NOMO-1 (cell line): ENCODE data around the gene UGT2A3.
"Not testable (repeated sequence)": the region's sequence is repeated elsewhere in the genome, so short reads cannot be mapped to it uniquely, and the experiment has no call there.

Experiments
- DNase-seq, 2 experiments: peaks; one replicate each; lab custom pipeline; 2025; ENCODE audit not compliant: unreplicated experiment in 2 of 2; lab: John Stamatoyannopoulos, UW

The UGT2A3 gene

DNA sequence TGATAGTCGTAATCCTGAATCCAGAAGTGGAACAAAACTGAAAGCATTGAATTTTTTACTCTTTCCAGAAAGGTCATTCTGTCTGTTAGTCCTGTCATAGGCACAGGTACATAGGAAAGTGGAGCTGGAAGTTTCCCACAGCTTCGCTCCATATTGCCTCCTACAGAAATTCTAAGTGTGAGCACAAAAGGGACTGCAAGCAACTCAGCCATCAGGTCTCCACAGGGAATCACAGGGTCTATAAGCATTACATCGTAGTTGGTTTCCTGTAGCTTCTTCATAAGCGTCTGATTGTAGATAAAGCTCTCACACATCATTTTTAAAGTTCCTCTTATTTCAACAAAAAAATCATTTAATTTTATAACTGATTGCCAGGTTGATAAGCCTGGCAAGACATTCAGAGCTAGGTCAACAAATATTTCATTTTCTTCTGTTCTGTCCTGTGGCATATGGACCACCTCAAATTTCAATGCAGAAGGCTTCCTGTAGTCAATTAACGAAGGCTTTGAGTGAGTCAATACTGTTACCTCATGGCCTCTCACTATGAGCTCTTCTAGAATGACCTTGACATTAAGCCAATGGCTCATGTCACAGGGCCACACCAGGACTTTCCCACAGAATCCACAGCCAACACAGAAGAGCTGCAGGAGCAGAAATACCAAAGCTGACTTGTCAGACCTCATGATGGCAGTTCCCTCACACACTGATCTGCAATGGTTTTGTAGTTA is at the start of gene UGT2A3:
Gene UGT2A3 (minus strand): TSS at position 727 of the 728 bp plus-strand sequence. CDS start 44 bp downstream, at position 683.
- no peak for DNase-seq

DNA sequence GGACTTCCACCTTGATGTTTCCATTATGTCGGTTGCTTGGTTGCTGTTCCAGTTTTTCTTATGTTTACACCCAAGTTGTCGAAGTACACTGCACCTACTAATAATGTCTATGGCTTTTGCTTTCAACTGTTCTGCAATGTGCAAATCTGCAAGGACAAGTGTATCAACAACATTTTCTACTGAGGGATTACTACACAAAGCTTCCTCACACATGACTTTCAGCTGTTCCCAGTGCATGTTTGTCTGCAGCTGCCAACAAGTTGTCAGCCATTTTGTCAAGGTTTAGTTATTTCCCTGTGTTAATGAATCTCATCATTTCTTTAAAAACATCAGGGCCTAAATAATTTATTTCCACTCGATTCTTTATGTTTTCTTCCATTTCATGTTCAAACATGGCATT is 45.4 kb upstream of the UGT2A3 start:
- DNase-seq, result no peak

GRCh38 chr4:68995292-68995691 is 43.7 kb upstream of the UGT2A3 start:
- DNase-seq, result no peak

DNA sequence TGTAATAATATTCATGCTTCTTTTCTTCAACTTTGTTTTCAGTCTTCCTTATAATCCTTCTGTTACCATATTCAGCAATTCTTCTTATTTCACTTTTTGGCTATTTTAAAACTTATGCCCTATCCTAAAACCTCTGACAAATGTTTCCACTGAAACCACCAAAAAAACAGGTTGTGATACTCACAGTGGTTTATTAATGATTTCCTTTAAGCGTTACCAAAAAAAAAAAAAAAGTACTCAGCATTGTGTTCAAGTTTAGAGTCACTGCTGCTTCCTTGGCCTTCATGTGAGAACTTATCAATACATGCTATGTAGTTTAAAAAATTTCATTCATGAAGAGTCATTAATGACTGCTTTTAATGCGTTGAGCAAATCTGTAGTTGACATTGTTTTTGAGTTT is 35.4 kb upstream of the UGT2A3 start:
- DNase-seq, result no peak

DNA sequence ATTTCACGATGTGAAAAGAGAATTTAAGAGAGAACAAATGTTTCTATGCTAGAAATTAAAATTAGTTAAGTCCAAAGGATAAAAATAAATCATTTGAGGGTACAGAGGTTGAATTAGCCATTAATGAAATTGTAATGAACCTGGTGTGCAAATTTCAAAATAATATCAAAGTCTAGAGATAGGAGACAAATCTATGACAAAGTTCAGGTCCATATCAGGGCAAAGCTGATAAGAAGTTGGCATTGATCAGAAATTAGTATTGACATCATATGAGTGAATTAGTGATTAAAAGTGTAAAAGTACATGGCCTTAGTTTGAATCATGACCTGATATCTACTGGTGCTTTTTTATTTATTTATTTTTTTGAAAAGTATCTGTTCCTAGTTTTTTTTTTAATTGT is 33.8 kb upstream of the UGT2A3 start:
- no peak for DNase-seq

DNA sequence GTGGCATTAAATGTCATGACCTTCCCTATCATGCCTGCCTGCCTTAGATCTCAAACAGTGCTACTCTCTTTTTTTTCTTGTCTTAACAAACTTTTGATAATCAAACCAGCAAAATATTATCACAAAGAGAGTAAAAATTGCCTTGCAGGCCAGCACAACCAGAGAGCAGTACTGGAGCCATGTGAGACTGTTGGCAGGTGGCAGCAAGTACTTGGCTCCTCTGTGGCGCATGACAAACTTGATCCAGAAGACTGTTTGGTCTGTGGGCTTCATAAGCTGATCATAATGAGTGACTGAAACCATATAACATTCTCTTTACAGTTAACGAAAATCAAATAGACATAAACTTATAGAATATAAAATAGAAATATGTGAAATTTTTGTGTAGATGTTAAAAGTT is 33.3 kb upstream of the UGT2A3 start:
- DNase-seq, result no peak

DNA sequence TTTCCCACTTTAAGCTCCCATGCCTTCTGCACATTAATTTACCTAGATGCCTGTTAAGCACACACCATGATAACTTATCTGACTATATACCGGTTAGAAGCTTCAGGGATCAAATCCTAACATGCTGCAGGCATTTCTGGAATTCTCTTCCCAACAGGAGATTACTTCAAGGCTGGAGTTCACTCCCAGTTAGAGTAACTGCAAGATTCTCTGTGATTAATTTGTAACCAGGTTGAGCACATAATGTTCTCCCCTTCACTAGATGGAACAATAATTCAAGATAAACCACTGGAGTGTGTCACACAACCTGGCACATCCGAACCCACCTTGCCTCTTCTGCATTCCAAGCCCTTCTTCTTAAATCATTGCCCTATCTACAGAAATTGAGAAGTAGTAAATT is 11.8 kb upstream of the UGT2A3 start:
- no peak for DNase-seq

DNA sequence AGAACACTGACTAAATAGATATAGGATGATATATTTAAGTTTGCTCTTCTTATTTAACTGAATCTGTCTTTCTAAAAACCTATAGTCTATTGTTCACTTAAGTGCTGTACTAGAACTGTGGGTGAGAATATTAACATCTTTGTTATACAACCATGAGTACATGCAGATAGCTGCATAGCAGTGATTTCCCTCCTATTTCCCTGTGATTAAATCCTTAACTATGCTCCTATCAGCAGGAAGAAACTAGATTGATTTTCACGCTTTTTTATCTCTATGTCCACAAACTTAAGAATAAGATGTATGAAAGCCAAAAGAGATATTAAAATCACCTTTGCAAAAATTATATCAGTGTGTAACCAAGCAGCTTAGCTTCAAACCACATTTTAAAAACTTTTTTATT is 11.3 kb upstream of the UGT2A3 start:
- no peak for DNase-seq

DNA sequence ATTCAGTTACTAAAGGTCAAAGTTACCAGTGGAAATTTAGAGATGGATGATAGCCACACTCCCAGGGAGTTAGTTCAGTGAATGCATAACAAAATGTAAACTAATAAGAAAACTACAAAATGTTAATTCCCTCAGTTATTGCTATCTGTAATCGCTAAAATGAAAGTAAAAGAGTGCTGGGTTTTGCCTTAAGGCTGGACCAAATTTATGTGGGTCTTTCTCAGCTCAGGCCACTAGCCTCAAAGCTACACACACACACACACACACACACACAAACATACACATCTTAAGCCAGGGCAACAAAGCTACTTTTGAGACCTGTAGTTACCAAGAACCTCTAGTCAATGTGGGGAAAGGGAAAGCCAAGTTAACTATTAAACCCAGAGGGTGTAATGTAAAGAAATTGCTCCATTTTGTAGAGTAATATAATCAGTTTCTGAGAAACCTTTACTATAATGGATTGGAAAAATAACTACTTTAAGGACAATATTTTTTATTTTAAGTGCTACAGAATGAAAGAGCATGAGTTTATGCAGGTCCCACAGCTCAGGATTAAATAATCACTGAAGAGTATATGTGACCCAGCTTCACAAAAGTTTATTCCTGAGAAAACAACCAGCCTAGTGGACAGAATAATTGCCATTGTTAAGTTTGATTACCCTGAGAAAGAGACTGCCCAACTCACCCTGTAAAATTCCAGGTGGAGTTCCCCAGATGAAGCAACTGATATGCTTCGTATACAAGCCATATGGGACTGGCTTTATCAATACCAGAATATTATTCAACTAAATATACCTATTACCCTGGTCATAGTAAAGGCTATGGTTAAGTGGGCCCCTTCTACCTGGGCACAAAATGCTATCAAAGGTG is 8.9 kb upstream of the UGT2A3 start:
- DNase-seq, result no peak

DNA sequence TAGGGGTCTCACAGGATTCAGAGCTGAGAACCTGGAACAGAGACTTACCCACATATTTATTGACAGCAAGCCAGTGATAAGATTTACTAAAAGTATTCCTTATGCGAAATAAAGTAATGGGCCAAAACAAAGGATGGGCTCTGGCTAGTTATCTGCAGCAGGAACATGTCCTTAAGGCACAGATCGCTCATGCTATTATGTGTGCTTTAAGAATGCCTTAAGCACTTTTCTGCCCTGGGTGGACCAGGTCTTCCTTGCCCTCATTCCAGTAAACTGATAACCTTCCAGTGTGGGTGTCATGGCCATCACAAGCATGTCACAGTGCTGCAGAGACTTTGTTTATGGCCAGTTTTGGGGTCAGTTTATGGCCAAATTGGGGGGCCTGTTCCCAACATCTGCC is 7.5 kb upstream of the UGT2A3 start:
- not testable (repeated sequence) for DNase-seq

DNA sequence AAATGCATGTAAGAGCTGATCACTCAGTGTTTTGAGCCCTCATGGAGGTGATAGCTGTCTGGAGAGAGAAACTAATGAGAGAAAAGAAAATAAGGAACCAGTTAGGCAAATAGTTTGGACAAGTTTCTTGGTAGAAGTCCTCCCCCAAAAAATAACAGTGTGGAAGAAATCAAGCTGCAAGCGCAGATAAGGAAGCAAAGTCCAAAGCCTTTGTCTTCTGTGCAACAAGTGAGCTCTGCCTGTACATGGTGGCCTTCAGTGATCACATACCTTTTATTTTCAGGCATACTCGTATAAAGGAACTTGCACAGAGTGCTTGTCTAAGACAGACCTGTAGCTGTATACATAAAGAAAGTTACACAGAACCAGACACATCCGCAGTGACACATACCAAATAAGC is 2.5 kb upstream of the UGT2A3 start:
- no peak for DNase-seq

DNA sequence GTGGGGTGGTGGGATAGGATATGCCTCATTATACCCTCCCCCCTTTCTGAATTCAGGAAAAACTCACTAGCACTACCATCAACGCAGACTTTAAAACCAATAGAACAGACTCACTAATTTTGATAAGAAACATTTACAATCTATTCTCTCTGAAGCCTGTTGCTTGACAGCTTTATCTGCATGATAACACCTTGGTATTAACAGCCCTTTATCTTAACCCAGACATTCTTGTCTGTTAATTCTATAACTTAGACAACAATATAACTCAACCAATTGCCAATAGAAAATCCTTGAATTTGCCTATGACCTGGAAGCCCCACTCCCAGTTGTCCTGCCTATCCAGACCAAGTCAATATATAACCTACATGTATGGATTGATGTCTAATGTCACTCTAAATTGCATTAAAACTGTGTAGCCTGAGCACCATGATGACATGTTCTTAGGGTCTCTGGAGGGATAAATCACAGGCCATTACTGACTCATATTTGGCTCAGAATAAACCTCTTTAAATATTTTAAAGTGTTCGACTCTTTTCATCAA is 1.5 kb upstream of the UGT2A3 start:
- DNase-seq, result no peak

DNA sequence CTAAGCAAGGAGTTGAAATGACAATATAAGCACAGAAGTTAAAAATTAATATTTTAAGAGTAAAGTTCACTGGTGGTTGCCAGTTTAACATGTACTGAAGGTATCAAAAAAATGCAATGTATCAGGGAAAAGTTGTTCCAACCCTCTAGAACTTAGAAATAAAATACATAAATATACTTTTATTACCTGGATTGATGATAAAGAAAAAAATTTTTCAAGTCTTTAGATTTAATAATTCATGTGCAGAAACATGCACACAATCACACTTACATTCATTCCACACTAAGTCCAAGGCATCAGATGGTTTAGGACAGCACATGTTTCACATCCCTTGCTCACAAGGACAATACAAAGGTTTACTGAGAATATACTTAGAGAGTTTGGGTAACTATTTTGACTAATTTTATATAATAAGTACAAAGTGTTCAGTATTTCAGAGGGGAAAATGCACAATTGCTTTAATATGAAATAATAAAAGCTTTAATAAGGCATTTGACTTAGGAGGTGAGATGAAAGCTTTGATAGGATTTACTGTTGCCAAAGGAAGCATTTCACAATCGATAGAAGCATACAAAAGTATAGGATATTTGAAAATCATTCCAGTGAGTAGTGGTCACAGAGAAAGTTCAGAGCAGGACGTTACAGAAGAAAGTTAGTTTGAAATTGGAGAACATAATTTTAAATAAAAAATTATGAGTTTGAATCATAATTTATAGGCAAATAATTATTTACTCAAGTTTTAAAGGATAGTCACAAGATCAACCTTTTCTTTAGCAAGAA is 392 bp upstream of the UGT2A3 start:
- DNase-seq, result no peak

DNA sequence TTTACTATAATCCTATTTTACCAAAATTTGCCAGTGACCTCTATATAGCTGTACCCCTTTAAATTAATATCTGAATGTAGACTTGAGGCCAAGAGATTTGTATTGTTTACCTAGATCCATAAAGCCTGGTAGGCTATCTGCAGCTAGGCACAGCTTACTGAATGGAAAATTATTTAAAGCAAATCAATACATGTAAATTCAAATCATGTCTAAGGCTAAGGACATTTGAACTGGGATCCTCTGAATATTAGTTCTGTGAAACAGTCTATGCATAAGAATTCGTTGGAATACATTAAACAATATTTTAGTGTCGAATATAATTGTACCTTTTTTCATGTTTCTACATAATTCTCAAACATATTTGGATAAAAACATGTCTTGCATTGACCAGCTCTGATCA is 1.6 kb downstream of the UGT2A3 start:
- DNase-seq, result no peak

- DNase-seq, result no peak
Measured at GRCh38 chr4:68948985-68949384, 2.6 kb downstream of the UGT2A3 start.

GRCh38 chr4:68948044-68948743 is 3.4 kb downstream of the UGT2A3 start:
- DNase-seq, result no peak

- DNase-seq, result no peak
Measured at GRCh38 chr4:68929076-68929737, 22.4 kb downstream of the UGT2A3 start.

- no peak for DNase-seq
Measured at GRCh38 chr4:68927165-68927564, 24.4 kb downstream of the UGT2A3 start.

DNA sequence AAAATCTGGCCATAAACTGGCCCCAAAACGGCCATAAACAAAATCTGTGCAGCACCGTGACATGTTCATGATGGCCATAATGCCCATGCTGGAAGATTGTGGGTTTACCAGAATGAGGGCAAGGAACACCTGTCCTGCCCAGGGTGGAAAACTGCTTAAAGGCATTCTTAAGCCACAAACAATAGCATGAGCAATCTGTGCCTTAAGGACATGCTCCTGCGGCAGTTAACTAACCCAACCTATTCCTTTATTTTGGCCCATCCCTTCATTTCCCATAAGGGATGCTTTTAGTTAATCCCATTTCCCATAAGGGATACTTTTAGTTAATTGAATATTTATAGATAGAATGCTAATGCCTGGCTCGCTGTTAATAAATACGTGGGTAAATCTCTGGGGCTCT is 29.4 kb downstream of the UGT2A3 start:
- DNase-seq, result not testable (repeated sequence)

DNA sequence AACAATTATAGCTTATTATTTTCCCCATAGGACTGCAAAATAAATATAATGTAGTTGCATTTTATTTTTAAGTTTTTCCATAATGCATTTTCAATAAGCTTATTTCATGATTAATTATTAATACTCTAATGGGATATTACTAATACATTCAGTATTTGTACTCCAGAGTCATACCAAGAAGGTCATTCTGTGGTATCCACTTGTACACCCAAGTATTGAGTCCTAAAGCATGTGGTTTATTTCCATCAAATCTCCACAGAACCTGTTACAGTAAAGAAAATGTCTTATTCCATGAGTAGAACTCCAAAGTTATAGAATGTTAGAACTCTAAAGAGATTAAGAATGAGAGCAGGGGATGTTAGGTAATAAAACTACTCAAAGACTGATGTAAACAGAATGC is 30.6 kb downstream of the UGT2A3 start:
- DNase-seq, result no peak
